Hepatocyte (in vitro differentiated cells): Measurements from ENCODE around the gene CNRIP1. TPM values are rescaled to one million over a fixed set of nuclear protein-coding genes. Genes with fewer than 3 reads are reported as not detected.

Source experiments
- DNase-seq: peaks from one replicate; pipeline ENCODE4 v3.0.0-alpha.2; 2016; ENCODE audit warnings: low spot score
- H2AFZ ChIP-seq: fragments of 200-600 bp; sonication (generic); 2 replicates; pipeline ENCODE4 v1.6.0; 2016; ENCODE audit warnings: antibody characterized with exemption, mild to moderate bottlenecking
- H3K27ac ChIP-seq: fragments of 200-600 bp; sonication (generic); 2 replicates; pipeline ENCODE4 v1.5.1; 2016; ENCODE audit warnings: mild to moderate bottlenecking
- H3K27me3 ChIP-seq: fragments of 200-600 bp; sonication (generic); 2 replicates; pipeline ENCODE4 v1.6.1; 2016
- H3K36me3 ChIP-seq: fragments of 200-600 bp; sonication (generic); replicated peaks from 2 replicates; pipeline ENCODE4 v1.5.1; 2016; ENCODE audit warnings: low read depth; ENCODE audit not compliant: insufficient read depth
- H3K4me1 ChIP-seq: fragments of 200-600 bp; sonication (generic); 2 replicates; pipeline ENCODE4 v1.5.1; 2016; ENCODE audit warnings: mild to moderate bottlenecking, moderate library complexity; ENCODE audit not compliant: insufficient read depth
- H3K4me2 ChIP-seq: fragments of 200-600 bp; sonication (generic); 2 replicates; pipeline ENCODE4 v1.6.0; 2016
- H3K4me3 ChIP-seq: fragments of 200-600 bp; sonication (generic); 2 replicates; pipeline ENCODE4 v1.5.1; 2016; ENCODE audit warnings: mild to moderate bottlenecking
- H3K79me2 ChIP-seq: fragments of 200-600 bp; sonication (generic); 2 replicates; pipeline ENCODE4 v1.6.0; 2017; ENCODE audit warnings: mild to moderate bottlenecking
- H3K9me2 ChIP-seq: fragments of 200-600 bp; sonication (generic); replicated peaks from 2 replicates; pipeline ENCODE4 v1.6.0; 2017; ENCODE audit warnings: mild to moderate bottlenecking; ENCODE audit not compliant: insufficient read depth
- H3K9me3 ChIP-seq: fragments of 200-600 bp; sonication (generic); 2 replicates; pipeline ENCODE4 v1.5.1; 2016; ENCODE audit warnings: low read depth, mild to moderate bottlenecking
- H4K20me1 ChIP-seq: fragments of 200-600 bp; sonication (generic); 2 replicates; pipeline ENCODE4 v1.6.0; 2016; ENCODE audit warnings: mild to moderate bottlenecking; ENCODE audit not compliant: insufficient read depth, poor library complexity, severe bottlenecking
- EZH2 ChIP-seq: fragments of 200-600 bp; sonication (generic); IDR thresholded peaks from 2 replicates; pipeline ENCODE4 v1.6.1; 2016; ENCODE audit warnings: antibody characterized with exemption, mild to moderate bottlenecking, borderline replicate concordance
- EZH2phosphoT487 ChIP-seq: fragments of 200-600 bp; sonication (generic); IDR thresholded peaks from one replicate; pipeline ENCODE4 v1.6.1; 2018; ENCODE audit warnings: antibody characterized with exemption, mild to moderate bottlenecking, low read depth, moderate library complexity; ENCODE audit not compliant: unreplicated experiment, severe bottlenecking
- WGBS: methylation state at CpG from one replicate; pipeline ENCODE4 v1.1.6; 2016; ENCODE audit warnings: low lambda C conversion rate; ENCODE audit errors: missing lambda C conversion rate; 5-methylcytosine and 5-hydroxymethylcytosine counted together
- polyA plus RNA-seq: library from polyadenylated mRNA; unstranded; fragments of >200 nt; fragmentation: Nextera tagmentation; extraction: Ambion mirVana; gene quantifications from 2 replicates; pipeline ENCODE4 v1.2.1, GENCODE V29; 2016
- total RNA-seq: library from RNA; depleted of rRNA; stranded (reverse); fragments of >200 nt; gene quantifications from 2 replicates; pipeline ENCODE4 v1.2.3, GENCODE V29; 2014
- TF ChIP-seq, protein P1 (sequence below): fragments of 200-600 bp; sonication (generic); IDR thresholded peaks from 2 replicates; pipeline ENCODE4 v1.5.1; 2016; ENCODE audit warnings: antibody characterized with exemption, mild to moderate bottlenecking; ENCODE audit not compliant: poor library complexity

Gene CNRIP1
- total and polyA plus RNA-seq, 2 experiments from 2014 or later: 3.1 to 5.8 TPM

DNA sequence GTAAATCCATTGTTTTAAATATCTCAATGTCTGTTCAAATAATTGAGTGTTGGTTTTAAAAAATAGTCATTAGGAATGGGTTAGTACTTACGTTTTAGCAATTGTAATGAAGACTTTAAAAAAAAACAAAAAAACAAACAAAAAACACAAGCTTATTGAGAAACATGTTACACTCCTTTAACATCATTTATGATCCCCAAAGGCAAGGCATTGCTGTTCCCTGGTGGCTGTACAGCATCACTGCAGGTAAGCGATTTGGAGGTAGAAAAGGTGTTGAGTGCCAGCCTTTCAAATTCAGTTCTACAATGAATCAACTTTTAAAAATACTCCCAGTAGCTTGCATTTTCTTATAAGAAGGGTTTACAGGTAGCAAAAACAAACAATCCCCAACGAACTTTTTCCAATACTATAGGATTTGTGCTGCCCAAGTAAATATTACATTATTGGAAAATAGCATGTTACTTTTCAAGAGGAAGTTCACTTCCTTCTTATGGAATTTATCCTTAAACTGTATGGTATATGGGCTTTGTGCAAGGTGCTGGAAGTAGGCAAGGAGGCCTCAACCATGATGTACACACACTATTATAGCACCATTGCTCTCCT, 27.5 kb downstream of the CNRIP1 start:
- Histone ChIP-seq H3K4me2 (no peak overlapping the region), H3K9me2 (no peaks in the 10 kb centered on the region), H3K27me3 (no peaks in the 10 kb centered on the region), H3K79me2 (no peaks in the 10 kb centered on the region), H3K4me1 (no peaks in the 10 kb centered on the region), H4K20me1 (no peaks in the 10 kb centered on the region), H3K27ac (no peak overlapping the region), H2AFZ (no peak overlapping the region), H3K9me3 (no peaks in the 10 kb centered on the region), H3K36me3 (no peaks in the 10 kb centered on the region), H3K4me3 (no peak overlapping the region)
- peak; percentile 48 for DNase-seq
- 26% methylated on average over 3 of the region's 3 CpGs for WGBS
- TF ChIP-seq, protein P1, sequence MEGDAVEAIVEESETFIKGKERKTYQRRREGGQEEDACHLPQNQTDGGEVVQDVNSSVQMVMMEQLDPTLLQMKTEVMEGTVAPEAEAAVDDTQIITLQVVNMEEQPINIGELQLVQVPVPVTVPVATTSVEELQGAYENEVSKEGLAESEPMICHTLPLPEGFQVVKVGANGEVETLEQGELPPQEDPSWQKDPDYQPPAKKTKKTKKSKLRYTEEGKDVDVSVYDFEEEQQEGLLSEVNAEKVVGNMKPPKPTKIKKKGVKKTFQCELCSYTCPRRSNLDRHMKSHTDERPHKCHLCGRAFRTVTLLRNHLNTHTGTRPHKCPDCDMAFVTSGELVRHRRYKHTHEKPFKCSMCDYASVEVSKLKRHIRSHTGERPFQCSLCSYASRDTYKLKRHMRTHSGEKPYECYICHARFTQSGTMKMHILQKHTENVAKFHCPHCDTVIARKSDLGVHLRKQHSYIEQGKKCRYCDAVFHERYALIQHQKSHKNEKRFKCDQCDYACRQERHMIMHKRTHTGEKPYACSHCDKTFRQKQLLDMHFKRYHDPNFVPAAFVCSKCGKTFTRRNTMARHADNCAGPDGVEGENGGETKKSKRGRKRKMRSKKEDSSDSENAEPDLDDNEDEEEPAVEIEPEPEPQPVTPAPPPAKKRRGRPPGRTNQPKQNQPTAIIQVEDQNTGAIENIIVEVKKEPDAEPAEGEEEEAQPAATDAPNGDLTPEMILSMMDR: peak; percentile 63
- TF ChIP-seq EZH2: no peak
- TF ChIP-seq EZH2phosphoT487: no peak

GRCh38 chr2:68291314-68291713, 28.4 kb downstream of the CNRIP1 start:
- H3K27me3 ChIP-seq: no peaks in the 10 kb centered on the region
- H2AFZ ChIP-seq: no peak overlapping the region
- DNase-seq: no peak
- H3K9me3 ChIP-seq: no peaks in the 10 kb centered on the region
- TF ChIP-seq, protein P1: no peak
- TF ChIP-seq EZH2phosphoT487: no peak
- no peak for TF ChIP-seq EZH2
- H3K9me2 ChIP-seq: no peaks in the 10 kb centered on the region
- no peaks in the 10 kb centered on the region for H3K36me3 ChIP-seq
- H3K27ac ChIP-seq: no peak overlapping the region
- WGBS: 69% methylated on average over 6 of the region's 6 CpGs
- H3K4me1 ChIP-seq: no peaks in the 10 kb centered on the region
- no peak overlapping the region for H3K4me2 ChIP-seq
- H3K79me2 ChIP-seq: no peaks in the 10 kb centered on the region
- H3K4me3 ChIP-seq: no peak overlapping the region
- H4K20me1 ChIP-seq: no peaks in the 10 kb centered on the region

GRCh38 chr2:68290901-68291300, 28.8 kb downstream of the CNRIP1 start:
- no peaks in the 10 kb centered on the region for H3K27me3 ChIP-seq
- no peak for TF ChIP-seq EZH2
- no peak for TF ChIP-seq EZH2phosphoT487
- TF ChIP-seq, protein P1: no peak
- H3K27ac ChIP-seq: no peak overlapping the region
- no peaks in the 10 kb centered on the region for H3K9me2 ChIP-seq
- H4K20me1 ChIP-seq: no peaks in the 10 kb centered on the region
- WGBS: 72% methylated on average over 5 of the region's 5 CpGs
- H3K9me3 ChIP-seq: no peaks in the 10 kb centered on the region
- H3K4me1 ChIP-seq: no peaks in the 10 kb centered on the region
- H3K4me3 ChIP-seq: no peak overlapping the region
- H2AFZ ChIP-seq: no peak overlapping the region
- H3K4me2 ChIP-seq: no peak overlapping the region
- DNase-seq: no peak
- no peaks in the 10 kb centered on the region for H3K79me2 ChIP-seq
- no peaks in the 10 kb centered on the region for H3K36me3 ChIP-seq
